SU-DHL-6 (cell line): ENCODE results near the gene RABGAP1.

Experiments used
- EZH2phosphoT487 ChIP-seq: fragments of 200-600 bp; sonication (generic), shearing (Covaris generic); conservative IDR thresholded peaks from 2 replicates; pipeline ENCODE4 v1.6.1; 2018; ENCODE audit warnings: mild to moderate bottlenecking, antibody characterized with exemption, low read length, moderate library complexity, mixed read lengths
- TF ChIP-seq, protein P1 (sequence below): fragments of 200-600 bp; sonication (generic); IDR thresholded peaks from one replicate; pipeline ENCODE4 v1.5.1; 2017; ENCODE audit warnings: antibody characterized with exemption, mild to moderate bottlenecking, low read length, moderate library complexity; ENCODE audit not compliant: insufficient read depth, poor library complexity, severe bottlenecking

DNA sequence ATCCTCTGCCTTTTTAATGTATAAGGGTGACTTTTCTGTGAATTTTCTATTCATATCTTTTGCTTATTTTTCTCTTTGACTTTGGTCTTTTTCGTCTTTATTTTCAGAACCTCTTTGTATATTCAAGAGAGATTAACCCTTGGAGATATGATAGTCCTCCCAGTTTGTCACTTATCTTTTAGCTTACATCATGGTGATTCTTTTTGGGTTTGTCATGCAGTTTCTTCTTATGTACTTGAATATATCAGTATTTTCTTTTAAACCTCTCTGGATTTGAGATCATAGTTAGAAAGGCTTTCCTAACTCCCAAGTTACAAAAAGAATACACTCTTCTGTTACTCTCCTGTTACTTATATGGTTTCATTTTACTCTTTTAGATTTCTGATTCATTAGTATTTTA lies 65.1 kb downstream of the RABGAP1 start:
- TF ChIP-seq, protein P1, sequence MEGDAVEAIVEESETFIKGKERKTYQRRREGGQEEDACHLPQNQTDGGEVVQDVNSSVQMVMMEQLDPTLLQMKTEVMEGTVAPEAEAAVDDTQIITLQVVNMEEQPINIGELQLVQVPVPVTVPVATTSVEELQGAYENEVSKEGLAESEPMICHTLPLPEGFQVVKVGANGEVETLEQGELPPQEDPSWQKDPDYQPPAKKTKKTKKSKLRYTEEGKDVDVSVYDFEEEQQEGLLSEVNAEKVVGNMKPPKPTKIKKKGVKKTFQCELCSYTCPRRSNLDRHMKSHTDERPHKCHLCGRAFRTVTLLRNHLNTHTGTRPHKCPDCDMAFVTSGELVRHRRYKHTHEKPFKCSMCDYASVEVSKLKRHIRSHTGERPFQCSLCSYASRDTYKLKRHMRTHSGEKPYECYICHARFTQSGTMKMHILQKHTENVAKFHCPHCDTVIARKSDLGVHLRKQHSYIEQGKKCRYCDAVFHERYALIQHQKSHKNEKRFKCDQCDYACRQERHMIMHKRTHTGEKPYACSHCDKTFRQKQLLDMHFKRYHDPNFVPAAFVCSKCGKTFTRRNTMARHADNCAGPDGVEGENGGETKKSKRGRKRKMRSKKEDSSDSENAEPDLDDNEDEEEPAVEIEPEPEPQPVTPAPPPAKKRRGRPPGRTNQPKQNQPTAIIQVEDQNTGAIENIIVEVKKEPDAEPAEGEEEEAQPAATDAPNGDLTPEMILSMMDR, result no peak
- no peak for TF ChIP-seq EZH2phosphoT487
